Aortic smooth muscle cell (primary cell): Measurements from ENCODE around the gene C4orf17. TPM values are rescaled to one million over a fixed set of nuclear protein-coding genes. Genes with fewer than 3 reads are reported as not detected.

Experiments
- total RNA-seq: library from RNA; depleted of rRNA; stranded (reverse); fragments of >200 nt; gene quantifications from 2 replicates; pipeline ENCODE4 v1.2.3, GENCODE V29; 2014

Gene C4orf17
- not detected in 2 replicates for total RNA-seq

DNA sequence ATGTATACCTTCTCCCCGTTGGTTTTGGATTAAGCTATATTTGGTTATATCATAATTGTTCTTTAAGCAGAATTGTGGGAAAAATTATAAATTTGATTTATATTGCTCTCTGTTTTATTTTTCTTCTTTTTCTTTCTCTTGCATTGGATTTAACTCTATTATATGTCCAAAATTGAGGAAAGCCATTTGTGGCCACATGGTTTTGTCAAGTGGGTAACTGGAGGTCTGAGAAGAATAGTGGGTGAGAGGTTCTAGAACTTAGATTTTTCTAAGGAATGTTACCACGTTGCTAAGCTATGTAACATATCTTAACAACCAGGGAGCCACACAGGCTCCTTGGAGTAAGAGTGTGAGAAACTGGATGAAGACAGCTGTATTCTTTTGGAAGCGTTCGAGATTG lies at the start of gene C4orf17:
TSS of gene C4orf17 (plus strand) at position 301 of the 400 bp plus-strand sequence. CDS start 2,061 bp downstream, outside the sequence.

GRCh38 chr4:99563310-99564186 lies 52.7 kb downstream of the C4orf17 start, which contains the start of gene TRMT10A:
TRMT10A (minus strand) TSS chr4:99564039; CDS start chr4:99559338, 4,701 bp downstream.

DNA sequence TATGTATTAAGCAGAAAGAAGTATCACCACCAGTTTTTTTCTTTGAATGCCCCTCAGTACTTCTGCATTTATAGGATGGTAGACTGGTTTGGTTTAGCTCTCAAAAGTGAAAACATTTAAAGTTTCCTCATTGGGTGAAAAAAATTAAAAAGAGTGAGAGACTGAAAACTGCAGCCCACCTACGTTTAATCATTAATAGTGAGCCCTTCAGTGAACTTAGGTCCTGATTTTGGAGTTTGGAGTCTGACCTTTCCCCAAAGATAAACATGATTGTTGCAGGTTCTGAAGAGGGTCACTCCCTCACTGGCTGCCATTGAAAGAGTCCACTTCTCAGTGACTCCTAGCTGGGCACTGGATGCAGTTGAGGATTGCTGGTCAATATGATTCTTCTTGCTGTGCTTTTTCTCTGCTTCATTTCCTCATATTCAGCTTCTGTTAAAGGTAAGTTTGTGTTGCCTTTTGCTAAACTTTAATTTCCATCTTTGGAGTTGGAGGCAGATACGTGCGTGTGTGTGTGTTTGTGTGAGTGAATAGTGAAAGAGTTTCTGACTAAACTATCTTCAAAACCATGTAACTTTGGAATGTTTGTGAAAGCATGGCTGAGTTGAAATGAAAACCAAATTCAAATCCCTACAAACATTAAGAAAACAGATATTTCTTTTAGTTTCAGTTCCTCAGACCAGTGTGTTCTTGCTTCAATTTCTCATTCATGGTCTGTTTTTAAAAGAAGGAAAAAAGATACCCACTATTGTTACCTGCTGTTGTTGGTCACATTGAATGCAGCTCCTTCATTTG lies 63.9 kb downstream of the C4orf17 start, which contains the start of gene MTTP:
TSS of gene MTTP (plus strand) at position 295 of the 795 bp plus-strand sequence. CDS start at position 381, 86 bp downstream.

Other genes with a start within 250 kb of the C4orf17 start
- 0.19 and 0.79 TPM in 2 replicates for gene ADH1A, start 220.0 kb upstream of the C4orf17 start, total RNA-seq
- gene ADH1B, start 189.6 kb upstream of the C4orf17 start, total RNA-seq: 3,268 and 4,233 TPM in 2 replicates
- gene ADH1C, start 158.3 kb upstream of the C4orf17 start, total RNA-seq: 0.92 and 1.1 TPM in 2 replicates
- not detected in 2 replicates for gene ADH7, start 75.7 kb upstream of the C4orf17 start, total RNA-seq
- 5.7 and 7.5 TPM in 2 replicates for gene TRMT10A, start 53.0 kb downstream of the C4orf17 start, total RNA-seq
- gene MTTP, start 63.8 kb downstream of the C4orf17 start, total RNA-seq: 0.13 and 0.25 TPM in 2 replicates
- gene C4orf54, start 146.8 kb downstream of the C4orf17 start, total RNA-seq: not detected in 2 replicates